Renal cortical epithelial cell (primary cell): ENCODE measurements around the gene C1QTNF1. TPM values are rescaled to one million over a fixed set of nuclear protein-coding genes. Genes with fewer than 3 reads are reported as not detected.
A peak's percentile ranks its signal among the peaks of the same experiment; 100 is the strongest.

ENCODE experiments used
- DNase-seq: peaks from one replicate; pipeline ENCODE4 v3.0.0-alpha.2; 2011; ENCODE audit warnings: low read depth
- total RNA-seq: library from RNA; depleted of rRNA; stranded (reverse); fragments of >200 nt; gene quantifications from 2 replicates; pipeline ENCODE4 v1.2.3, GENCODE V29; 2014

Gene C1QTNF1
- total RNA-seq, 1 donor from 2014 or later, result 26.1 TPM

GRCh38 chr17:78992542-78993212, 31.3 kb upstream of the C1QTNF1 start:
- DNase-seq, result no peak

- DNase-seq, result peak; percentile 26
These were observed 30.6 kb upstream of the C1QTNF1 start for GRCh38 chr17:78993241-78993956.

- DNase-seq, result no peak
These were observed 29.8 kb upstream of the C1QTNF1 start for GRCh38 chr17:78993981-78994671.

- DNase-seq, result no peak
These were observed 28.8 kb upstream of the C1QTNF1 start for GRCh38 chr17:78995022-78995760.

GRCh38 chr17:78995761-78996451, 28.1 kb upstream of the C1QTNF1 start:
- DNase-seq, result no peak

GRCh38 chr17:78996781-78997201, 27.2 kb upstream of the C1QTNF1 start:
- DNase-seq, result no peak

GRCh38 chr17:78997231-78997741, 26.7 kb upstream of the C1QTNF1 start:
- DNase-seq, result no peak

- no peak for DNase-seq
These were observed 26.1 kb upstream of the C1QTNF1 start for GRCh38 chr17:78997881-78998280.

- DNase-seq, result no peak
These were observed 25.5 kb upstream of the C1QTNF1 start for GRCh38 chr17:78998311-78999055.

GRCh38 chr17:78999056-78999768, 24.8 kb upstream of the C1QTNF1 start:
- DNase-seq, result no peak

- DNase-seq, result no peak
These were observed 24.0 kb upstream of the C1QTNF1 start for GRCh38 chr17:78999947-79000395.

GRCh38 chr17:79000396-79001189, 23.4 kb upstream of the C1QTNF1 start:
- DNase-seq, result no peak

GRCh38 chr17:79001190-79002020, 22.6 kb upstream of the C1QTNF1 start:
- DNase-seq, result no peak

GRCh38 chr17:79002291-79002690, 21.7 kb upstream of the C1QTNF1 start:
- DNase-seq, result no peak

- DNase-seq, result no peak
These were observed 21.0 kb upstream of the C1QTNF1 start for GRCh38 chr17:79002796-79003593.

- no peak for DNase-seq
These were observed 20.1 kb upstream of the C1QTNF1 start for GRCh38 chr17:79003661-79004411.
